Neural crest cell (in vitro differentiated cells): ENCODE measurements around the gene S1PR1. TPM values are rescaled to one million over a fixed set of nuclear protein-coding genes. Genes with fewer than 3 reads are reported as not detected.
"Not testable (repeated sequence)": the region's sequence is repeated elsewhere in the genome, so short reads cannot be mapped to it uniquely, and the experiment has no call there.

Experiments used
- DNase-seq: peaks from one replicate; pipeline ENCODE4 v3.0.0; 2021; ENCODE audit warnings: low read depth, mixed read lengths, low spot score
- H3K27ac Mint-ChIP-seq: one replicate; pipeline ENCODE4 v1.8.0; 2021; ENCODE audit warnings: mild to moderate bottlenecking, mixed read lengths; ENCODE audit not compliant: unreplicated experiment
- H3K27me3 Mint-ChIP-seq: 2 replicates; pipeline ENCODE4 v1.8.0; 2021; ENCODE audit warnings: low read depth, mild to moderate bottlenecking, mixed read lengths
- H3K36me3 Mint-ChIP-seq: 2 replicates; pipeline ENCODE4 v1.8.0; 2021; ENCODE audit warnings: low read depth, mild to moderate bottlenecking, mixed read lengths
- H3K4me1 Mint-ChIP-seq: 2 replicates; pipeline ENCODE4 v1.8.0; 2021; ENCODE audit warnings: mixed read lengths
- H3K4me3 Mint-ChIP-seq: one replicate; pipeline ENCODE4 v1.8.0; 2021; ENCODE audit warnings: mild to moderate bottlenecking, mixed read lengths
- H3K9me3 Mint-ChIP-seq: 2 replicates; pipeline ENCODE4 v1.8.0; 2021; ENCODE audit warnings: mixed read lengths
- CTCF ChIP-seq: fragments of 200-600 bp; sonication (generic); conservative IDR thresholded peaks from 2 replicates; pipeline ENCODE4 v1.5.0; 2021; ENCODE audit warnings: antibody characterized with exemption, mild to moderate bottlenecking
- total RNA-seq: library from RNA; stranded (reverse); gene quantifications from 2 replicates; pipeline ENCODE4 v1.2.1, GENCODE V29; 2021

The S1PR1 gene
- total RNA-seq, 1 donor from 2014 or later = 21.6 TPM

GRCh38 chr1:101200513-101200912 lies 36.3 kb upstream of the S1PR1 start:
- DNase-seq = no peak
- Mint-ChIP-seq H3K36me3 (no peaks in the 10 kb centered on the region), H3K4me1 (no peaks in the 10 kb centered on the region), H3K27ac (no peak overlapping the region), H3K4me3 (no peak overlapping the region), H3K27me3 (no peaks in the 10 kb centered on the region), H3K9me3 (peaks cover 3% of the 10 kb centered on the region)
- TF ChIP-seq CTCF = no peak

GRCh38 chr1:101203820-101204540 lies 32.8 kb upstream of the S1PR1 start:
- Mint-ChIP-seq H3K36me3 (no peaks in the 10 kb centered on the region), H3K27ac (no peak overlapping the region), H3K4me1 (no peaks in the 10 kb centered on the region), H3K9me3 (no peaks in the 10 kb centered on the region), H3K27me3 (no peaks in the 10 kb centered on the region), H3K4me3 (no peak overlapping the region)
- DNase-seq = no peak
- TF ChIP-seq CTCF = no peak

DNA sequence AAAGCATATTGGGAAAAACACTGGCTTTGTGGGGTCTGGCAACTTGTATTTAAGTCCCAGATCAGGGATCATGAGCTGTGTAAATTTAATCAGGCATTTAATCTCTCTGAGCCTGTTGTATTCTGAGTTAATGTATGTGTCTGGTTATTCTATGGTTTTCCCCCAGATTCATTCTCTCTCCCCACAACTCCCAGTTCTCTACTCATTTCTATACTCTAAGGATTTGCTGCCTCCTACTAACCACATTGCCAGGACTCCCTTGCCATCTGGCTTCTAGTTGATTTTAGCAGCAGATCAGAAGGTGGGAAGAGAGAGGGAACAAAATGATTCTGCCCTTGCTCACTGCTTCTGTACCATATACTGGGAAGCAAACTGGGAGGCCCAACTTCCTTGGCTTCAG lies 31.4 kb upstream of the S1PR1 start:
- Mint-ChIP-seq H3K4me3 (no peak overlapping the region), H3K27me3 (no peaks in the 10 kb centered on the region), H3K9me3 (no peaks in the 10 kb centered on the region), H3K36me3 (no peaks in the 10 kb centered on the region), H3K4me1 (no peaks in the 10 kb centered on the region), H3K27ac (no peak overlapping the region)
- DNase-seq = no peak
- TF ChIP-seq CTCF = no peak

DNA sequence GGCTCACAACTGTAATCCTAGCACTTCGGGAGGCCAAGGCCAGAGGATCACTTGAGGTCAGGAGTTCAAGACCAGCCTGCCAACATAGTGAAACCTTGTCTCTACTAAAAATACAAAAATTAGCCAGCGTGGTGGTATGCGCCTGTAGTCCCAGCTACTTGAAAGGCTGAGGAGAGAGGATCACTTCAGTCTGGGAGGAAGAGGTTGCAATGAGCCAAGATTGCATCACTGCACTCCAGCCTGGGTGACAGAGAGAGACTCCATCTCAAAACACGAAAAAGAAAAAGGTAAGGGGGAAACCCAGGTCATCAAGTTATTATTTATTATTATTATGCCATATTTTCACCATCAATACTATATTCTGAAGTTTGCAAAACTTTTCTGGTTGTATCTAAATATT lies 30.7 kb upstream of the S1PR1 start:
- not testable (repeated sequence) for H3K27me3 Mint-ChIP-seq, H3K4me1 Mint-ChIP-seq, H3K27ac Mint-ChIP-seq

DNA sequence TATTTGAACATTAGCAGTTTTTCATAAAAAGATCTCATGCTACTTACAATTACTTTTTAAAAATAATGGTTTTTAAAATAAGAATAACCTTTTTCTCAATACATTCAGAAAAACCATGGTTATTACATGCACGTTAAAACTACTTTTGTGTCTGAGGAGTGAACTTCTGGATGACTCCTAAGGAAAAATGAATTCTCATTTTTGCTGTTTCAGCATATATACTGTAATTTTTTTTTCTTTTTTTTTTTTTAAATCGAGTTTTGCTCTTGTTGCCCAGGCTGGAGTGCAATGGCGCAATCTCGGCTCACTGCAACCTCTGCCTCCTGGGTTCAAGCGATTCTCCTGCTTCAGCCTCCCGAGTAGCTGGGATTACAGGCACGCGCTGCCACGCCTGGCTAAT lies 29.5 kb upstream of the S1PR1 start:
- not testable (repeated sequence) for H3K36me3 Mint-ChIP-seq, H3K27me3 Mint-ChIP-seq

More for the DNA sequence above, 30.7 kb upstream of the S1PR1 start:
- H3K9me3 Mint-ChIP-seq, H3K4me3 Mint-ChIP-seq, H3K36me3 Mint-ChIP-seq, DNase-seq: not testable (repeated sequence)

GRCh38 chr1:101207891-101208290 lies 28.9 kb upstream of the S1PR1 start:
- H3K9me3 Mint-ChIP-seq = no peaks in the 10 kb centered on the region
- H3K36me3 Mint-ChIP-seq = no peaks in the 10 kb centered on the region
- no peaks in the 10 kb centered on the region for H3K27me3 Mint-ChIP-seq

More for the DNA sequence above, 29.5 kb upstream of the S1PR1 start:
- not testable (repeated sequence) for H3K4me1 Mint-ChIP-seq, H3K9me3 Mint-ChIP-seq, DNase-seq, H3K27ac Mint-ChIP-seq, H3K4me3 Mint-ChIP-seq

More at GRCh38 chr1:101207891-101208290, 28.9 kb upstream of the S1PR1 start:
- no peak for DNase-seq
- no peaks in the 10 kb centered on the region for H3K4me1 Mint-ChIP-seq
- no peak for TF ChIP-seq CTCF
- H3K27ac Mint-ChIP-seq = no peak overlapping the region
- no peak overlapping the region for H3K4me3 Mint-ChIP-seq
